BE2C (cell line): ENCODE results near the gene TP63.

ENCODE experiments used
- DNase-seq: peaks from one replicate; pipeline ENCODE4 v3.0.0-alpha.2; 2020
- H3K27me3 ChIP-seq: fragments of 250-450 bp; sonication (Bioruptor Pico); 2 replicates; pipeline ENCODE4 v1.5.1; 2020; ENCODE audit warnings: mild to moderate bottlenecking
- H3K36me3 ChIP-seq: fragments of 250-450 bp; sonication (Bioruptor Pico); 2 replicates; pipeline ENCODE4 v1.5.1; 2020; ENCODE audit warnings: mild to moderate bottlenecking
- H3K4me1 ChIP-seq: fragments of 250-450 bp; sonication (Bioruptor Pico); 2 replicates; pipeline ENCODE4 v1.5.1; 2020
- H3K4me3 ChIP-seq: 2 replicates; pipeline ENCODE4 v1.5.1; 2011; ENCODE audit warnings: low read depth, low read length
- H3K9me3 ChIP-seq: fragments of 250-450 bp; sonication (Bioruptor Pico); 2 replicates; pipeline ENCODE4 v1.5.1; 2020
- CTCF ChIP-seq: IDR thresholded peaks from 2 replicates; pipeline ENCODE4 v1.5.1; 2012; ENCODE audit warnings: mild to moderate bottlenecking, low read depth, low read length

The TP63 gene

GRCh38 chr3:189780546-189781270 lies 149.5 kb downstream of the TP63 start:
- Histone ChIP-seq H3K4me3 (no peak overlapping the region), H3K27me3 (no peaks in the 10 kb centered on the region), H3K4me1 (no peaks in the 10 kb centered on the region), H3K9me3 (no peaks in the 10 kb centered on the region), H3K36me3 (no peaks in the 10 kb centered on the region)
- no peak for TF ChIP-seq CTCF
- no peak for DNase-seq

- DNase-seq = no peak
- H3K4me3 ChIP-seq = no peak overlapping the region
- no peaks in the 10 kb centered on the region for H3K27me3 ChIP-seq
- H3K9me3 ChIP-seq = no peaks in the 10 kb centered on the region
- H3K4me1 ChIP-seq = no peaks in the 10 kb centered on the region
- no peak for TF ChIP-seq CTCF
- H3K36me3 ChIP-seq = no peaks in the 10 kb centered on the region
These were observed 150.2 kb downstream of the TP63 start for GRCh38 chr3:189781415-189781814.

GRCh38 chr3:189786479-189787064 lies 155.4 kb downstream of the TP63 start:
- TF ChIP-seq CTCF = no peak
- Histone ChIP-seq H3K4me3 (no peak overlapping the region), H3K27me3 (no peaks in the 10 kb centered on the region), H3K36me3 (no peaks in the 10 kb centered on the region), H3K9me3 (no peaks in the 10 kb centered on the region), H3K4me1 (no peaks in the 10 kb centered on the region)
- DNase-seq = no peak

GRCh38 chr3:189787191-189787590 lies 156.0 kb downstream of the TP63 start:
- no peak for TF ChIP-seq CTCF
- Histone ChIP-seq H3K36me3 (no peaks in the 10 kb centered on the region), H3K9me3 (no peaks in the 10 kb centered on the region), H3K4me3 (no peak overlapping the region), H3K4me1 (no peaks in the 10 kb centered on the region), H3K27me3 (no peaks in the 10 kb centered on the region)
- no peak for DNase-seq

GRCh38 chr3:189787632-189788031 lies 156.4 kb downstream of the TP63 start:
- no peaks in the 10 kb centered on the region for H3K36me3 ChIP-seq
- H3K27me3 ChIP-seq = no peaks in the 10 kb centered on the region
- no peak overlapping the region for H3K4me3 ChIP-seq
- TF ChIP-seq CTCF = no peak
- H3K4me1 ChIP-seq = no peaks in the 10 kb centered on the region
- no peaks in the 10 kb centered on the region for H3K9me3 ChIP-seq
- DNase-seq = no peak

GRCh38 chr3:189789432-189789831 lies 158.2 kb downstream of the TP63 start:
- H3K4me3 ChIP-seq = no peak overlapping the region
- H3K27me3 ChIP-seq = no peaks in the 10 kb centered on the region
- H3K4me1 ChIP-seq = no peaks in the 10 kb centered on the region
- no peak for TF ChIP-seq CTCF
- no peaks in the 10 kb centered on the region for H3K9me3 ChIP-seq
- no peak for DNase-seq
- no peaks in the 10 kb centered on the region for H3K36me3 ChIP-seq
